D721Med (cell line): ENCODE data around the gene CKMT2.

Experiments used
- DNase-seq: peaks from one replicate; pipeline ENCODE4 v3.0.0; 2011; ENCODE audit warnings: low spot score; ENCODE audit not compliant: insufficient read length
- FAIRE-seq: peaks from 2 replicates; lab custom pipeline; 2011; peaks lifted over from hg19 to GRCh38; lab: Jason Lieb, UNC
- CTCF ChIP-seq: IDR thresholded peaks from 2 replicates; pipeline ENCODE4 v1.5.1; 2012; ENCODE audit warnings: mild to moderate bottlenecking, control low read depth; ENCODE audit not compliant: insufficient read depth; ENCODE audit errors: missing control alignments

CKMT2 gene

DNA sequence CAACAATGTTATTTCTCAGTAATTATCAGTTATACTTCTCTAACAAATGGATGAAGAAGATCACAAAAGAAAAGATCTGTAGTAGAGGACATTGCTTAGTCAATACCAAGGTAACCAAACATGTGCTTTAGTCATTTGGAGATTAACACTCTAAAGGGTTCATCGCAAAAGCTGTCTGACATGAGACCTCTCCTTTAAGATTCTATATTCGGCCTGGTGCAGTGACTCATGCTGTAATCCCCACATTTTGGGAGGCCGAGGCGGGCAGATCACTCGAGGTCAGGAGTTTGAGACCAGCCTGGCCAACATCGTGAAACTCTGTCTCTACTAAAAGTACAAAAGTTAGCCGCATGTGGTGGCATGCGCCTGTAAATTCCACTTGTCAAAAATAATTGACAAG is 18.3 kb upstream of the CKMT2 start:
- DNase-seq (no peak), FAIRE-seq (no peak)
- no peak for TF ChIP-seq CTCF

DNA sequence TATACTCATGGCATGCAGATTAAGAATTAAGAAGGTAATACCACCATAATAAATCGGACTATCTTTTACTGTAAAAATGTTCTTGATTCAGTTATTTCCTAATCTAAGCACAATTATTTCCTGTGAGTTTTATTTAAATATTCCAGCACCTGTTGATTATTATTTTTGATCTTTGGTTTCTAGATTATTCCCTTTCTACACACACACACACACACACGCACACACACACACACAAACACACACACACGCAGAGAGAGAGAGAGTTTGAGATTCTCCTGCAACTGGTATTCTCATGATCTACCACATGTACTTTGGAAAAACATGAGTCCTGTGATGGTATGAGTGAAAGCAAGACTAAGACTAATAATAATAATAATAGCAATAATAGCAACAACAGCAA is 17.0 kb upstream of the CKMT2 start:
- no peak for TF ChIP-seq CTCF
- FAIRE-seq = no peak
- no peak for DNase-seq

- TF ChIP-seq CTCF = no peak
- DNase-seq (no peak), FAIRE-seq (no peak)
These were observed 13.7 kb upstream of the CKMT2 start for GRCh38 chr5:81219389-81219788.

DNA sequence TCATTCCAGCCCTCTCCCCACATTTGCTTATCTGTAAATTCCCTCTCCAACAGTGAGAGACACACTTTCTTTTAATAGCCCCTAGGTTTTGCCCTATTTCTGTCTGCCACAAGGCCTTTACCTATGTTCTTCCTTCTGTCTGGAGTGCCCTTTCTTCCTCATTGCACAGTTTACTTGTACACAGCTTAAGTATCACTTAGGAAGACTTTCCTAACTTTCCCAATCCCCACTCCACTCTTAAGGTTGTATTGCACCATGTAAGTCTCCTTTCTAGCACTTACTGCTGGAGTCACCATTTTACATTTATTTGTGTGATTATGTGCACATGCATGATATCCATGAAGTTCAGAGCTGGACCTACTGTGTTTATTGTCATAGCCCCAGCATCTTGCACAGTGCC is 10.8 kb upstream of the CKMT2 start:
- no peak for DNase-seq
- no peak for FAIRE-seq
- no peak for TF ChIP-seq CTCF

DNA sequence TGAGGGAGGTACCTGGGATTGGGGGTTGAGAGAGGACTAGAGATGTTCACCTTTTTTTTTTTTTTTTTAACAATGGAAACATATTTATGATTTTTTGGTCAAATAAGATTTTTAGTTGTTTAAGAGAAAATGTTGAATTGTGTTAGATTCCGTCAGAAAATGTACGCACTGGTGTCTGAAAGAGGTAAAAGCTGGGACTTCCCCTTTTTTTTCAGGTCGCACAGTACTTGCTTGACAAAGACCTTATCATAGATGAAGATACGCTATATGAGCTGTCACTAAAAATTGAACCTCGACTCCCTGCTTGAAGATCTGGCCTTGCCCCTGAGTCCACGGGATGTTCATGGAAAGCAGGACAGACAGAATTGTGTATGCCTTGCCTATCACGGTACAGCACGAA is 7.7 kb upstream of the CKMT2 start:
- TF ChIP-seq CTCF = no peak
- FAIRE-seq (no peak), DNase-seq (no peak)

GRCh38 chr5:81226286-81226685 is 6.8 kb upstream of the CKMT2 start:
- no peak for DNase-seq
- FAIRE-seq = no peak
- no peak for TF ChIP-seq CTCF

- TF ChIP-seq CTCF = no peak
- DNase-seq (no peak), FAIRE-seq (no peak)
These were observed 6.2 kb upstream of the CKMT2 start for GRCh38 chr5:81226949-81227348.
